Activated naive CD8-positive, alpha-beta T cell treated with anti-CD3 and anti-CD28 coated beads, Interleukin-2, amount 50 U/mL, for 16 hours (primary cell): Measurements from ENCODE around the gene RPLP1.

Experiments
- DNase-seq: peaks from one replicate; pipeline ENCODE4 v3.0.0-alpha.2; 2020; ENCODE audit warnings: low read depth, low spot score

Gene RPLP1

GRCh38 chr15:69452692-69453521 is at the start of gene RPLP1:
Gene RPLP1, plus strand, starts transcription at chr15:69452818. Its CDS starts 131 bp downstream, at chr15:69452949.
- peak; percentile 86 for DNase-seq

GRCh38 chr15:69403594-69403993 is 49.0 kb upstream of the RPLP1 start:
- no peak for DNase-seq

- no peak for DNase-seq
Measured at GRCh38 chr15:69405110-69405509, 47.5 kb upstream of the RPLP1 start.

GRCh38 chr15:69407719-69408400 is 44.8 kb upstream of the RPLP1 start:
- no peak for DNase-seq

- DNase-seq, result no peak
Measured at GRCh38 chr15:69408841-69409240, 43.8 kb upstream of the RPLP1 start.

GRCh38 chr15:69410248-69410874 is 42.3 kb upstream of the RPLP1 start:
- no peak for DNase-seq

- DNase-seq, result no peak
Measured at GRCh38 chr15:69412274-69412673, 40.3 kb upstream of the RPLP1 start.

GRCh38 chr15:69412701-69413100 is 39.9 kb upstream of the RPLP1 start:
- no peak for DNase-seq

GRCh38 chr15:69413822-69414700 is 38.6 kb upstream of the RPLP1 start, which contains the start of gene KIF23:
Gene KIF23, plus strand, starts transcription at chr15:69414349. Its CDS starts 117 bp downstream, at chr15:69414466.
- DNase-seq, result peak; percentile 80

GRCh38 chr15:69414701-69415167 is 37.9 kb upstream of the RPLP1 start:
- DNase-seq, result no peak

GRCh38 chr15:69415381-69415780 is 37.2 kb upstream of the RPLP1 start:
- DNase-seq, result no peak

GRCh38 chr15:69417581-69417980 is 35.0 kb upstream of the RPLP1 start:
- no peak for DNase-seq

- no peak for DNase-seq
Measured at GRCh38 chr15:69421498-69421897, 31.1 kb upstream of the RPLP1 start.

- DNase-seq, result no peak
Measured at GRCh38 chr15:69422336-69422895, 30.2 kb upstream of the RPLP1 start.

GRCh38 chr15:69424001-69424400 is 28.6 kb upstream of the RPLP1 start:
- no peak for DNase-seq

GRCh38 chr15:69424748-69425413 is 27.7 kb upstream of the RPLP1 start:
- no peak for DNase-seq

- DNase-seq, result no peak
Measured at GRCh38 chr15:69433831-69434230, 18.8 kb upstream of the RPLP1 start.

- DNase-seq, result no peak
Measured at GRCh38 chr15:69434238-69434637, 18.4 kb upstream of the RPLP1 start.

GRCh38 chr15:69434679-69435078 is 17.9 kb upstream of the RPLP1 start:
- DNase-seq, result no peak

GRCh38 chr15:69435985-69436384 is 16.6 kb upstream of the RPLP1 start:
- no peak for DNase-seq
